Fibroblast of lung (primary cell): Measurements from ENCODE around the gene WDR13.

Experiments
- EZH2 ChIP-seq: IDR thresholded peaks from 2 replicates; pipeline ENCODE4 v1.5.1; 2012; ENCODE audit warnings: low read length, control low read depth, mild to moderate bottlenecking; ENCODE audit errors: missing control alignments
- TF ChIP-seq, protein P1 (sequence below), 2 donors: IDR thresholded peaks in 1 of 2; conservative IDR thresholded peaks in 1 of 2; 1 replicate in 1 of 2; 2 replicates in 1 of 2; pipeline ENCODE4 v1.5.1; 2011 to 2012; ENCODE audit warnings: low read length in 2 of 2, control low read depth in 1 of 2, inconsistent platforms in 1 of 2, low read depth in 1 of 2, mild to moderate bottlenecking in 1 of 2

DNA sequence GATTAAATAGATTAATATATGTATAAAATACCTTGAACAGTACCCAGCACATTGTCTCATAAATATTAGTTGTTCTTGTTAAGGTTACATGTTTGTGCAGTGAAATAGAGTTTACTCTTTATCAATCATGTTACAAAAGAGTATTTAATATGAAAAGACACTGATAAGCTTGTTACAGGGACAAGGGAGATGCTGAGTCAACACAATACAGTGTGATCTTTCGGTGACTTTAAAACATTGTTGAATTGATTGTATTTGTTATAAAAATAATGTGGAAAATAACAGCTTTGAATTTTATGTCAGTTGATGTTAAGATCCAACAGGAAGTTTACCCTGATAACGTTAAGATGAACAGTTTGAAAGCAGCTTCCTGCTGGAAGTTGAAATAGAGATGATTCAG lies 1.4 kb upstream of the WDR13 start:
- TF ChIP-seq, protein P1, sequence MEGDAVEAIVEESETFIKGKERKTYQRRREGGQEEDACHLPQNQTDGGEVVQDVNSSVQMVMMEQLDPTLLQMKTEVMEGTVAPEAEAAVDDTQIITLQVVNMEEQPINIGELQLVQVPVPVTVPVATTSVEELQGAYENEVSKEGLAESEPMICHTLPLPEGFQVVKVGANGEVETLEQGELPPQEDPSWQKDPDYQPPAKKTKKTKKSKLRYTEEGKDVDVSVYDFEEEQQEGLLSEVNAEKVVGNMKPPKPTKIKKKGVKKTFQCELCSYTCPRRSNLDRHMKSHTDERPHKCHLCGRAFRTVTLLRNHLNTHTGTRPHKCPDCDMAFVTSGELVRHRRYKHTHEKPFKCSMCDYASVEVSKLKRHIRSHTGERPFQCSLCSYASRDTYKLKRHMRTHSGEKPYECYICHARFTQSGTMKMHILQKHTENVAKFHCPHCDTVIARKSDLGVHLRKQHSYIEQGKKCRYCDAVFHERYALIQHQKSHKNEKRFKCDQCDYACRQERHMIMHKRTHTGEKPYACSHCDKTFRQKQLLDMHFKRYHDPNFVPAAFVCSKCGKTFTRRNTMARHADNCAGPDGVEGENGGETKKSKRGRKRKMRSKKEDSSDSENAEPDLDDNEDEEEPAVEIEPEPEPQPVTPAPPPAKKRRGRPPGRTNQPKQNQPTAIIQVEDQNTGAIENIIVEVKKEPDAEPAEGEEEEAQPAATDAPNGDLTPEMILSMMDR (conservative IDR thresholded peaks at IDR 0.05 in 1 of 2, IDR thresholded peaks at IDR 0.05 in 1 of 2; ENCODE audit: low read depth in 1 of 2, low read length in 2 of 2), result no peak
- TF ChIP-seq EZH2, result no peak
